Measurements from ENCODE around the gene GRK4.

DNA sequence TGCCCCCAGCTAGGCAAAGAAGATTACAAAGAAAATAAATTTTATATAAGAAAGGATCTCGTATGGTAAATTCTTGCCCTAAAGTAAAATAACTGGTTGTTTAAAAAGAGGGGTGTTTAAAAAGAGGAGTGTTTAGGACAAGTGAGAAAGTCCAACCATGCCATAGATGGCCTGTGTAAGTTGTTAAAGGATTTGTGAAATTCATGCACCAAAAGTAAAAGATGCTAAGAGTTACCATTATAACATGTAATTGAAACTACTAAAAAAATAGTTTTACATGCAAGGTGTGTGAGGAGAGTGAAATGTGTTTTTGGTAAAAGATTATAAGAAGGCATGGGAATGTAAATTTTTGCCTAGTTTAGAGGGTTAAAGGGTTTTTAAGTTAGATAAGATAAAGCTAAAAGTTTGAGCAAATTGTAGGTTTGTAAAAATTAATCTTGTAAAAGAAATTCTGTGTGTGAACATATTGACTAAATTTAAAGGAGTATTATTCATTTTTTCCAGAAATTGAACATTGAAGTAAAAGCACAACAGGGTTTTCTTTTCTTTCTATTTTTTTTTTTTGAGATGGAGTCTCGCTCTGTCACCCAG lies 90.9 kb downstream of the GRK4 start:
- no peak for TF ChIP-seq EP300 (IDR thresholded peaks at IDR 0.05; ENCODE audit: borderline replicate concordance in 1 of 2, control insufficient read depth in 1 of 2, low read depth in 2 of 2, low read length in 2 of 2)
- TF ChIP-seq TAF1 (IDR thresholded peaks at IDR 0.05; ENCODE audit: borderline replicate concordance, low read depth, low read length): no peak
- TF ChIP-seq FOS (IDR thresholded peaks at IDR 0.05; ENCODE audit: borderline replicate concordance, extremely low read depth, insufficient read length): no peak
- TF ChIP-seq, protein P1, sequence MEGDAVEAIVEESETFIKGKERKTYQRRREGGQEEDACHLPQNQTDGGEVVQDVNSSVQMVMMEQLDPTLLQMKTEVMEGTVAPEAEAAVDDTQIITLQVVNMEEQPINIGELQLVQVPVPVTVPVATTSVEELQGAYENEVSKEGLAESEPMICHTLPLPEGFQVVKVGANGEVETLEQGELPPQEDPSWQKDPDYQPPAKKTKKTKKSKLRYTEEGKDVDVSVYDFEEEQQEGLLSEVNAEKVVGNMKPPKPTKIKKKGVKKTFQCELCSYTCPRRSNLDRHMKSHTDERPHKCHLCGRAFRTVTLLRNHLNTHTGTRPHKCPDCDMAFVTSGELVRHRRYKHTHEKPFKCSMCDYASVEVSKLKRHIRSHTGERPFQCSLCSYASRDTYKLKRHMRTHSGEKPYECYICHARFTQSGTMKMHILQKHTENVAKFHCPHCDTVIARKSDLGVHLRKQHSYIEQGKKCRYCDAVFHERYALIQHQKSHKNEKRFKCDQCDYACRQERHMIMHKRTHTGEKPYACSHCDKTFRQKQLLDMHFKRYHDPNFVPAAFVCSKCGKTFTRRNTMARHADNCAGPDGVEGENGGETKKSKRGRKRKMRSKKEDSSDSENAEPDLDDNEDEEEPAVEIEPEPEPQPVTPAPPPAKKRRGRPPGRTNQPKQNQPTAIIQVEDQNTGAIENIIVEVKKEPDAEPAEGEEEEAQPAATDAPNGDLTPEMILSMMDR (IDR thresholded peaks at IDR 0.05 in 2 of 3, conservative IDR thresholded peaks at IDR 0.05 in 1 of 3; ENCODE audit: control insufficient read depth in 2 of 3, extremely low read depth in 1 of 3, insufficient read depth in 1 of 3, low read depth in 3 of 3, low read length in 3 of 3): no peak
- TF ChIP-seq, protein P2, sequence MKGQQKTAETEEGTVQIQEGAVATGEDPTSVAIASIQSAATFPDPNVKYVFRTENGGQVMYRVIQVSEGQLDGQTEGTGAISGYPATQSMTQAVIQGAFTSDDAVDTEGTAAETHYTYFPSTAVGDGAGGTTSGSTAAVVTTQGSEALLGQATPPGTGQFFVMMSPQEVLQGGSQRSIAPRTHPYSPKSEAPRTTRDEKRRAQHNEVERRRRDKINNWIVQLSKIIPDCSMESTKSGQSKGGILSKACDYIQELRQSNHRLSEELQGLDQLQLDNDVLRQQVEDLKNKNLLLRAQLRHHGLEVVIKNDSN (IDR thresholded peaks at IDR 0.05; ENCODE audit: borderline replicate concordance, extremely low read length, insufficient read depth, low read depth, low read length): no peak
- TF ChIP-seq YBX1 (IDR thresholded peaks at IDR 0.05): no peak
- TF ChIP-seq SPI1 (IDR thresholded peaks at IDR 0.05; ENCODE audit: borderline replicate concordance, insufficient read depth, low read depth, low read length): no peak
- no peak for TF ChIP-seq POLR2A (IDR thresholded peaks at IDR 0.05; ENCODE audit: low read depth, low read length)
- no peak for TF ChIP-seq CEBPB (IDR thresholded peaks at IDR 0.05; ENCODE audit: borderline replicate concordance in 1 of 2, low read depth in 2 of 2, low read length in 2 of 2)
- no peak for TF ChIP-seq JUND (IDR thresholded peaks at IDR 0.05; ENCODE audit: low read depth, low read length)
- TF ChIP-seq, protein P3, sequence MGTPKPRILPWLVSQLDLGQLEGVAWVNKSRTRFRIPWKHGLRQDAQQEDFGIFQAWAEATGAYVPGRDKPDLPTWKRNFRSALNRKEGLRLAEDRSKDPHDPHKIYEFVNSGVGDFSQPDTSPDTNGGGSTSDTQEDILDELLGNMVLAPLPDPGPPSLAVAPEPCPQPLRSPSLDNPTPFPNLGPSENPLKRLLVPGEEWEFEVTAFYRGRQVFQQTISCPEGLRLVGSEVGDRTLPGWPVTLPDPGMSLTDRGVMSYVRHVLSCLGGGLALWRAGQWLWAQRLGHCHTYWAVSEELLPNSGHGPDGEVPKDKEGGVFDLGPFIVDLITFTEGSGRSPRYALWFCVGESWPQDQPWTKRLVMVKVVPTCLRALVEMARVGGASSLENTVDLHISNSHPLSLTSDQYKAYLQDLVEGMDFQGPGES (IDR thresholded peaks at IDR 0.05): no peak
- no peak for TF ChIP-seq SMC3 (IDR thresholded peaks at IDR 0.05; ENCODE audit: borderline replicate concordance, low read length)
